Breast epithelium (tissue), 4 donors: Measurements from ENCODE around the gene PYGO1. TPM values are rescaled to one million over a fixed set of nuclear protein-coding genes. Genes with fewer than 3 reads are reported as not detected.
"Not testable (repeated sequence)": the region's sequence is repeated elsewhere in the genome, so short reads cannot be mapped to it uniquely, and the experiment has no call there.

Experiments used
- DNase-seq, 2 donors: peaks; one replicate each; pipeline ENCODE4 v3.0.0-alpha.2; 2019; ENCODE audit warnings: low spot score in 2 of 2
- H3K27ac ChIP-seq, 2 donors: fragments of 200-600 bp; sonication (generic) in 1 of 2; one replicate each; pipeline ENCODE4 v1.5.1; 2016 to 2019; ENCODE audit warnings: mild to moderate bottlenecking in 1 of 2
- H3K27me3 ChIP-seq, 2 donors: fragments of 200-600 bp; sonication (generic) in 1 of 2; one replicate each; pipeline versions ENCODE4 v1.5.1 to v1.6.0; 2017 to 2019; ENCODE audit warnings: control low read depth in 1 of 2, mild to moderate bottlenecking in 1 of 2
- H3K36me3 ChIP-seq: fragments of 200-600 bp; one replicate; pipeline ENCODE4 v1.5.1; 2019
- H3K4me1 ChIP-seq, 2 donors: fragments of 200-600 bp; sonication (generic); one replicate each; pipeline ENCODE4 v1.5.1; 2016 to 2019; ENCODE audit warnings: control low read depth in 1 of 2
- H3K4me3 ChIP-seq, 3 donors: fragments of 200-600 bp; sonication (generic); 1 replicate in 2 of 3; 2 replicates in 1 of 3; pipeline ENCODE4 v1.5.1; 2016 to 2019; ENCODE audit warnings: mild to moderate bottlenecking in 3 of 3, moderate library complexity in 2 of 3
- H3K9me3 ChIP-seq, 2 donors: fragments of 200-600 bp; sonication (generic) in 1 of 2; one replicate each; pipeline ENCODE4 v1.5.1; 2016 to 2019; ENCODE audit warnings: control low read depth in 1 of 2
- CTCF ChIP-seq, 3 donors: fragments of 450-650 bp; IDR thresholded peaks; one replicate each; pipeline ENCODE4 v1.5.1; 2016 to 2017; ENCODE audit warnings: antibody characterized with exemption in 3 of 3, mild to moderate bottlenecking in 3 of 3, moderate library complexity in 3 of 3
- POLR2A ChIP-seq: fragments of 450-650 bp; IDR thresholded peaks from one replicate; pipeline ENCODE4 v1.6.1; 2016; ENCODE audit warnings: antibody characterized with exemption, mild to moderate bottlenecking, moderate library complexity
- POLR2AphosphoS5 ChIP-seq, 3 donors: sonication (generic); formaldehyde crosslinking; IDR thresholded peaks; one replicate each; pipeline ENCODE4 v1.6.1; 2017; ENCODE audit warnings: antibody characterized with exemption in 3 of 3
- intact Hi-C: fragments of 100-400 bp; cut with DNase I; formaldehyde crosslinking; loops from one replicate; pipeline ENCODE4 v1.15.1; 2023; ENCODE audit warnings: low total_unique reads
- total RNA-seq, 3 donors: library from RNA; depleted of rRNA; stranded (reverse); fragments of >200 nt; gene quantifications; one replicate each; pipeline ENCODE4 v1.1.0, GENCODE V29; 2016

Gene PYGO1
- total RNA-seq, 3 donors from 2014 or later, result 4.9 to 8.5 (median 5.9) TPM

GRCh38 chr15:55613727-55614126 lies 25.6 kb upstream of the PYGO1 start:
- Histone ChIP-seq H3K4me3 (no peak overlapping the region), H3K27ac (no peak overlapping the region), H3K27me3 (no peaks in the 10 kb centered on the region), H3K36me3 (no peaks in the 10 kb centered on the region), H3K4me1 (no peaks in the 10 kb centered on the region), H3K9me3 (no peaks in the 10 kb centered on the region)
- TF ChIP-seq POLR2A (no peak), POLR2AphosphoS5 (IDR thresholded peaks at IDR 0.05) (no peak), CTCF (IDR thresholded peaks at IDR 0.05) (no peak)
- intact Hi-C loops, result no loop called here
- DNase-seq, result no peak

GRCh38 chr15:55606214-55606613 lies 18.1 kb upstream of the PYGO1 start:
- H3K4me1 ChIP-seq, result no peaks in the 10 kb centered on the region
- H3K4me3 ChIP-seq, result no peak overlapping the region
- no peak for DNase-seq
- TF ChIP-seq CTCF (IDR thresholded peaks at IDR 0.05) (no peak), POLR2AphosphoS5 (IDR thresholded peaks at IDR 0.05) (no peak), POLR2A (no peak)
- H3K27me3 ChIP-seq, result no peaks in the 10 kb centered on the region
- H3K36me3 ChIP-seq, result no peaks in the 10 kb centered on the region
- no peak overlapping the region for H3K27ac ChIP-seq
- H3K9me3 ChIP-seq, result no peaks in the 10 kb centered on the region
- intact Hi-C loops, result no loop called here

GRCh38 chr15:55601374-55601773 lies 13.2 kb upstream of the PYGO1 start:
- Histone ChIP-seq H3K9me3 (no peaks in the 10 kb centered on the region), H3K27me3 (no peaks in the 10 kb centered on the region), H3K4me3 (no peak overlapping the region), H3K4me1 (no peaks in the 10 kb centered on the region), H3K27ac (no peak overlapping the region), H3K36me3 (no peaks in the 10 kb centered on the region)
- TF ChIP-seq POLR2A (no peak), POLR2AphosphoS5 (IDR thresholded peaks at IDR 0.05) (no peak), CTCF (IDR thresholded peaks at IDR 0.05) (no peak)
- DNase-seq, result no peak
- intact Hi-C loops, result no loop called here

GRCh38 chr15:55599439-55599838 lies 11.3 kb upstream of the PYGO1 start:
- Histone ChIP-seq H3K27ac (no peak overlapping the region), H3K4me3 (no peak overlapping the region), H3K27me3 (no peaks in the 10 kb centered on the region), H3K4me1 (no peaks in the 10 kb centered on the region), H3K36me3 (no peaks in the 10 kb centered on the region), H3K9me3 (no peaks in the 10 kb centered on the region)
- TF ChIP-seq POLR2A, result no peak
- no peak for TF ChIP-seq CTCF (IDR thresholded peaks at IDR 0.05)
- TF ChIP-seq POLR2AphosphoS5 (IDR thresholded peaks at IDR 0.05), result no peak
- intact Hi-C loops, result no loop called here
- no peak for DNase-seq

- H3K9me3 ChIP-seq, H3K27ac ChIP-seq, H3K4me3 ChIP-seq, H3K4me1 ChIP-seq, H3K27me3 ChIP-seq, DNase-seq, H3K36me3 ChIP-seq, intact Hi-C loops: not testable (repeated sequence)
Measured at GRCh38 chr15:55593019-55593418, 4.9 kb upstream of the PYGO1 start.

- Histone ChIP-seq H3K4me3 (no peak overlapping the region), H3K9me3 (no peaks in the 10 kb centered on the region), H3K36me3 (no peaks in the 10 kb centered on the region), H3K4me1 (no peaks in the 10 kb centered on the region), H3K27ac (no peak overlapping the region), H3K27me3 (no peaks in the 10 kb centered on the region)
- DNase-seq, result no peak
- TF ChIP-seq POLR2AphosphoS5 (IDR thresholded peaks at IDR 0.05) (no peak), POLR2A (no peak), CTCF (IDR thresholded peaks at IDR 0.05) (no peak)
- intact Hi-C loops, result no loop called here
Measured at GRCh38 chr15:55590788-55591187, 2.6 kb upstream of the PYGO1 start.
